Panc1 (cell line): ENCODE results near the gene DGKD. TPM values are rescaled to one million over a fixed set of nuclear protein-coding genes. Genes with fewer than 3 reads are reported as not detected.

Source experiments
- ATAC-seq: fragments of 200-7000 bp; cut with Tn5 transposase; 2 replicates; pipeline ENCODE4 v1.9.1; 2020; ENCODE audit warnings: mild to moderate bottlenecking, moderate library complexity
- BruUV-seq: library from RNA; stranded (reverse); fragments of 400-500 nt; replicated peaks from 2 replicates; lab custom pipeline; 2021; lab: Mats Ljungman, UMichigan
- CTCF ChIA-PET: fragments of 300-600 bp; sonication (Branson Sonifier 250); formaldehyde crosslinking; loops from one replicate; lab custom pipeline; 2022; ENCODE audit warnings: antibody characterized with exemption; lab: Charles Lee
- POLR2A ChIA-PET: fragments of 300-600 bp; sonication (Branson Sonifier 250); formaldehyde crosslinking; loops from one replicate; lab custom pipeline; 2022; ENCODE audit warnings: antibody characterized with exemption; lab: Charles Lee
- DNase-seq: peaks from one replicate; pipeline ENCODE4 v3.0.0-alpha.2; 2010; ENCODE audit warnings: low read depth, low spot score
- H3K27ac ChIP-seq: 2 replicates; pipeline ENCODE4 v1.5.1; 2011; ENCODE audit warnings: mild to moderate bottlenecking, low read length, inconsistent platforms
- H3K27me3 ChIP-seq: fragments of 200-500 bp; sonication (Bioruptor generic); 2 replicates; pipeline ENCODE4 v1.6.0; 2014; ENCODE audit warnings: low read length, inconsistent platforms; ENCODE audit not compliant: control insufficient read depth, insufficient read depth
- H3K36me3 ChIP-seq: fragments of 200-500 bp; sonication (Bioruptor generic); 2 replicates; pipeline ENCODE4 v1.5.1; 2014; ENCODE audit warnings: inconsistent platforms, mild to moderate bottlenecking, low read length, moderate library complexity; ENCODE audit not compliant: control insufficient read depth, insufficient read depth
- H3K4me1 ChIP-seq: 2 replicates; pipeline ENCODE4 v1.5.1; 2011; ENCODE audit warnings: inconsistent platforms, mild to moderate bottlenecking, low read length, moderate library complexity; ENCODE audit not compliant: control insufficient read depth, insufficient read depth
- H3K4me3 ChIP-seq, 2 experiments: 2 replicates each; pipeline ENCODE4 v1.5.1; 2011 to 2012; ENCODE audit warnings: low read depth in 2 of 2, low read length in 2 of 2, mild to moderate bottlenecking in 2 of 2, inconsistent platforms in 1 of 2, moderate library complexity in 1 of 2
- H3K9me3 ChIP-seq: fragments of 200-500 bp; sonication (Bioruptor generic); 2 replicates; pipeline ENCODE4 v1.5.1; 2014; ENCODE audit warnings: low read depth, mild to moderate bottlenecking, inconsistent platforms, low read length, moderate library complexity; ENCODE audit not compliant: control insufficient read depth, insufficient read depth
- CTCF ChIP-seq: fragments of 450-650 bp; IDR thresholded peaks from 2 replicates; pipeline ENCODE4 v1.5.1; 2017; ENCODE audit warnings: mild to moderate bottlenecking
- POLR2AphosphoS5 ChIP-seq: IDR thresholded peaks from 2 replicates; pipeline ENCODE4 v1.6.1; 2012; ENCODE audit warnings: mild to moderate bottlenecking, low read depth, low read length, moderate library complexity
- REST ChIP-seq, 2 experiments: IDR thresholded peaks; 2 replicates each; pipeline ENCODE4 v1.6.1; 2011 to 2012; ENCODE audit warnings: low read depth in 2 of 2, control low read depth in 1 of 2, low read length in 1 of 2, mild to moderate bottlenecking in 1 of 2, moderate library complexity in 1 of 2; ENCODE audit not compliant: insufficient read depth in 1 of 2
- SIN3A ChIP-seq: IDR thresholded peaks from 2 replicates; pipeline ENCODE4 v1.6.1; 2012; ENCODE audit warnings: low read depth, mild to moderate bottlenecking, low read length, moderate library complexity, borderline replicate concordance; ENCODE audit not compliant: insufficient read depth
- TCF7L2 ChIP-seq: IDR thresholded peaks from 2 replicates; pipeline ENCODE4 v1.6.1; 2011; ENCODE audit warnings: mild to moderate bottlenecking, low read depth, low read length, inconsistent platforms
- in situ Hi-C: cut with HindIII; loops from 2 replicates; pipeline ENCODE4 v1.10.0; 2016; ENCODE audit warnings: low sequenced_read_pairs, low pct_unique_long_range_greater_than_20kb
- intact Hi-C: fragments of 100-400 bp; cut with micrococcal nuclease; formaldehyde crosslinking; loops from one replicate; pipeline ENCODE4 v1.10.0; 2022; ENCODE audit not compliant: unreplicated experiment
- total RNA-seq: library from RNA; stranded (reverse); gene quantifications from one replicate; pipeline ENCODE4 v1.2.1, GENCODE V29; 2021; ENCODE audit not compliant: unreplicated experiment

Gene DGKD
- total RNA-seq, 1 experiment from 2014 or later = 89.0 TPM

GRCh38 chr2:233476063-233476410 lies 121.7 kb downstream of the DGKD start:
- no peaks in the 10 kb centered on the region for H3K27me3 ChIP-seq
- in situ Hi-C loops (no loop called here), intact Hi-C loops (no loop called here)
- POLR2A ChIA-PET = no interaction called here
- no TSS peak for BruUV-seq
- CTCF ChIA-PET = no interaction called here
- H3K9me3 ChIP-seq = no peaks in the 10 kb centered on the region
- peaks cover 2% of the 10 kb centered on the region; the same call in 1 of the 2 replicates for H3K36me3 ChIP-seq
- no peak for TF ChIP-seq REST (IDR thresholded peaks at IDR 0.05; ENCODE audit: insufficient read depth in 1 of 2, low read depth in 2 of 2, low read length in 1 of 2)
- no peak for TF ChIP-seq SIN3A
- TF ChIP-seq POLR2AphosphoS5 = no peak
- no peak for TF ChIP-seq CTCF
- no peak for TF ChIP-seq TCF7L2
- DNase-seq = no peak
- H3K4me1 ChIP-seq = peaks cover 3% of the 10 kb centered on the region; the same call in 1 of the 2 replicates
- H3K4me3 ChIP-seq = no peak overlapping the region
- no peak for ATAC-seq
- H3K27ac ChIP-seq = no peak overlapping the region

- POLR2A ChIA-PET = no interaction called here
- no peak overlapping the region for H3K4me3 ChIP-seq
- H3K4me1 ChIP-seq = peaks cover 3% of the 10 kb centered on the region; the same call in 1 of the 2 replicates
- BruUV-seq = no TSS peak
- H3K27ac ChIP-seq = no peak overlapping the region
- intact Hi-C loops (no loop called here), in situ Hi-C loops (no loop called here)
- DNase-seq (no peak), ATAC-seq (no peak)
- TF ChIP-seq POLR2AphosphoS5 (no peak), SIN3A (no peak), CTCF (no peak), REST (IDR thresholded peaks at IDR 0.05; ENCODE audit: insufficient read depth in 1 of 2, low read depth in 2 of 2, low read length in 1 of 2) (no peak), TCF7L2 (no peak)
- peaks cover 2% of the 10 kb centered on the region; the same call in 1 of the 2 replicates for H3K36me3 ChIP-seq
- H3K27me3 ChIP-seq = no peaks in the 10 kb centered on the region
- H3K9me3 ChIP-seq = no peaks in the 10 kb centered on the region
- CTCF ChIA-PET = no interaction called here
Measured at GRCh38 chr2:233476651-233477547, 122.6 kb downstream of the DGKD start.
